GM23338 (cell line): ENCODE measurements around the gene MYLK4. TPM values are rescaled to one million over a fixed set of nuclear protein-coding genes. Genes with fewer than 3 reads are reported as not detected.

Experiments
- ATAC-seq: fragments of 200-7000 bp; cut with Tn5 transposase; 3 replicates; pipeline ENCODE4 v1.9.1; 2020
- DNase-seq: peaks from one replicate; pipeline ENCODE4 v3.0.0-alpha.2; 2015; ENCODE audit warnings: low spot score
- H2AFZ ChIP-seq: fragments of 200-600 bp; sonication (generic); 2 replicates; pipeline ENCODE4 v1.8.0; 2016; ENCODE audit warnings: antibody characterized with exemption, mild to moderate bottlenecking, moderate library complexity
- H3F3A ChIP-seq: fragments of 200-600 bp; sonication (generic); replicated peaks from 2 replicates; pipeline ENCODE4 v1.8.0; 2017; ENCODE audit warnings: antibody characterized with exemption, mixed run types, low read depth
- H3K27ac ChIP-seq: fragments of 200-600 bp; sonication (generic); 2 replicates; pipeline ENCODE4 v1.6.1; 2016; ENCODE audit warnings: low read depth
- H3K27me3 ChIP-seq: fragments of 200-600 bp; sonication (generic); 2 replicates; pipeline ENCODE4 v1.8.0; 2016; ENCODE audit warnings: mild to moderate bottlenecking, mixed run types, moderate library complexity; ENCODE audit not compliant: insufficient read depth
- H3K36me3 ChIP-seq: fragments of 200-600 bp; sonication (generic); 2 replicates; pipeline ENCODE4 v1.8.0; 2016; ENCODE audit warnings: mild to moderate bottlenecking; ENCODE audit not compliant: insufficient read depth
- H3K4me1 ChIP-seq: fragments of 200-600 bp; sonication (generic); 2 replicates; pipeline ENCODE4 v1.8.0; 2016; ENCODE audit warnings: mild to moderate bottlenecking, moderate library complexity; ENCODE audit not compliant: insufficient read depth
- H3K4me2 ChIP-seq: fragments of 200-600 bp; sonication (generic); 2 replicates; pipeline ENCODE4 v1.7.1; 2017; ENCODE audit warnings: mixed run types
- H3K4me3 ChIP-seq: fragments of 200-600 bp; sonication (generic); 2 replicates; pipeline ENCODE4 v1.6.1; 2016; ENCODE audit warnings: mixed run types
- H3K79me2 ChIP-seq: fragments of 200-600 bp; sonication (generic); replicated peaks from 2 replicates; pipeline ENCODE4 v1.8.0; 2017; ENCODE audit warnings: mild to moderate bottlenecking; ENCODE audit not compliant: insufficient read depth
- H3K9me2 ChIP-seq: fragments of 200-600 bp; sonication (generic); 2 replicates; pipeline ENCODE4 v1.8.0; 2017; ENCODE audit not compliant: insufficient read depth
- H4K20me1 ChIP-seq: fragments of 200-600 bp; sonication (generic); replicated peaks from 2 replicates; pipeline ENCODE4 v1.8.0; 2017; ENCODE audit warnings: mild to moderate bottlenecking; ENCODE audit not compliant: insufficient read depth
- H3K27ac Mint-ChIP-seq: 2 replicates; pipeline ENCODE4 v1.8.0; 2020; ENCODE audit warnings: inconsistent platforms, mild to moderate bottlenecking, moderate library complexity, mixed read lengths
- H3K27me3 Mint-ChIP-seq: 3 replicates; pipeline ENCODE4 v1.8.0; 2022; ENCODE audit warnings: low read depth, mild to moderate bottlenecking, moderate library complexity, mixed read lengths, inconsistent platforms; ENCODE audit not compliant: insufficient read depth, poor library complexity
- H3K36me3 Mint-ChIP-seq: 3 replicates; pipeline ENCODE4 v1.8.0; 2021; ENCODE audit warnings: low read depth, mild to moderate bottlenecking, inconsistent platforms, moderate library complexity, mixed read lengths
- H3K4me1 Mint-ChIP-seq: 3 replicates; pipeline ENCODE4 v1.8.0; 2020; ENCODE audit warnings: mild to moderate bottlenecking, inconsistent platforms, mixed read lengths
- H3K4me3 Mint-ChIP-seq: 3 replicates; pipeline ENCODE4 v1.8.0; 2021; ENCODE audit warnings: moderate library complexity, mild to moderate bottlenecking, inconsistent platforms, mixed read lengths
- H3K9me3 Mint-ChIP-seq: 3 replicates; pipeline ENCODE4 v1.8.0; 2020; ENCODE audit warnings: moderate library complexity, mild to moderate bottlenecking, inconsistent platforms, mixed read lengths
- CREB1 ChIP-seq: fragments of 250-450 bp; sonication (Bioruptor Pico); IDR thresholded peaks from 2 replicates; pipeline ENCODE4 v1.5.0; 2020; ENCODE audit warnings: low read depth, mild to moderate bottlenecking, moderate library complexity
- CTCF ChIP-seq, 2 experiments: fragments of 200-600 bp in 1 of 2; sonication (generic) in 1 of 2; conservative IDR thresholded peaks; 2 replicates each; pipeline versions ENCODE4 v1.5.1 to v1.6.1; 2016 to 2017; ENCODE audit warnings: antibody characterized with exemption in 2 of 2, low read depth in 2 of 2, mild to moderate bottlenecking in 2 of 2, moderate library complexity in 1 of 2
- ETS1 ChIP-seq: IDR thresholded peaks from 2 replicates; pipeline ENCODE4 v1.6.1; 2016; ENCODE audit warnings: antibody characterized with exemption
- EZH2 ChIP-seq: fragments of 200-600 bp; sonication (generic); IDR thresholded peaks from one replicate; pipeline ENCODE4 v1.8.0; 2017; ENCODE audit warnings: antibody characterized with exemption, mild to moderate bottlenecking, low read depth; ENCODE audit not compliant: unreplicated experiment
- EZH2phosphoT487 ChIP-seq: fragments of 200-600 bp; sonication (generic); IDR thresholded peaks from one replicate; pipeline ENCODE4 v1.8.1; 2018; ENCODE audit warnings: antibody characterized with exemption; ENCODE audit not compliant: unreplicated experiment
- JUNB ChIP-seq: IDR thresholded peaks from one replicate; pipeline ENCODE4 v1.6.1; 2016; ENCODE audit warnings: antibody characterized with exemption; ENCODE audit not compliant: unreplicated experiment
- NANOG ChIP-seq: IDR thresholded peaks from 2 replicates; pipeline ENCODE4 v1.6.1; 2016; ENCODE audit warnings: antibody characterized with exemption, borderline replicate concordance
- POLR2AphosphoS5 ChIP-seq: IDR thresholded peaks from 2 replicates; pipeline ENCODE4 v1.6.1; 2016; ENCODE audit warnings: antibody characterized with exemption, low read depth
- REST ChIP-seq: IDR thresholded peaks from one replicate; pipeline ENCODE4 v1.6.1; 2018; ENCODE audit warnings: antibody characterized with exemption; ENCODE audit not compliant: unreplicated experiment
- STAT1 ChIP-seq: IDR thresholded peaks from one replicate; pipeline ENCODE4 v1.6.1; 2016; ENCODE audit warnings: antibody characterized with exemption; ENCODE audit not compliant: unreplicated experiment
- ZNF114 ChIP-seq: fragments of 250-450 bp; sonication (Bioruptor Pico); IDR thresholded peaks from 2 replicates; pipeline ENCODE4 v1.5.0; 2020; ENCODE audit warnings: mild to moderate bottlenecking, moderate library complexity
- ZNF331 ChIP-seq: fragments of 250-450 bp; sonication (Bioruptor Pico); IDR thresholded peaks from 2 replicates; pipeline ENCODE4 v1.5.0; 2020; ENCODE audit warnings: low read depth, mild to moderate bottlenecking, moderate library complexity
- ZNF462 ChIP-seq: fragments of 250-450 bp; sonication (Bioruptor Pico); IDR thresholded peaks from 2 replicates; pipeline ENCODE4 v1.5.0; 2020; ENCODE audit warnings: mild to moderate bottlenecking, moderate library complexity
- polyA plus RNA-seq: library from polyadenylated mRNA; unstranded; fragments of >200 nt; fragmentation: Nextera tagmentation; extraction: Ambion mirVana; gene quantifications from 2 replicates; pipeline ENCODE4 v1.2.1, GENCODE V29; 2016
- total RNA-seq: library from RNA; depleted of rRNA; stranded (reverse); fragments of >200 nt; shearing (Covaris generic); gene quantifications from 2 replicates; pipeline ENCODE4 v1.2.3, GENCODE V29; 2014

The MYLK4 gene
- total and polyA plus RNA-seq, 2 experiments from 2014 or later = 0.03 to 0.17 TPM

GRCh38 chr6:2733736-2734480 is 16.8 kb downstream of the MYLK4 start:
- Mint-ChIP-seq H3K27me3 (no peaks in the 10 kb centered on the region), H3K4me3 (no peak overlapping the region), H3K4me1 (peaks cover 68% of the 10 kb centered on the region), H3K27ac (no peak overlapping the region), H3K36me3 (no peaks in the 10 kb centered on the region), H3K9me3 (no peaks in the 10 kb centered on the region)
- Histone ChIP-seq H3K27ac (no peak overlapping the region), H3K36me3 (no peaks in the 10 kb centered on the region), H3F3A (no peaks in the 10 kb centered on the region), H3K4me2 (no peak overlapping the region), H2AFZ (no peak overlapping the region), H3K9me2 (no peaks in the 10 kb centered on the region), H3K79me2 (no peaks in the 10 kb centered on the region), H3K27me3 (no peaks in the 10 kb centered on the region), H4K20me1 (no peaks in the 10 kb centered on the region), H3K4me1 (peaks cover 34% of the 10 kb centered on the region), H3K4me3 (no peak overlapping the region)
- ATAC-seq (no peak; the same call in 2 of the 3 replicates), DNase-seq (peak; percentile 22)
- TF ChIP-seq CREB1 (CRISPR knock-in tag) (no peak), CTCF (conservative IDR thresholded peaks at IDR 0.05; ENCODE audit: low read depth in 2 of 2) (no peak), POLR2AphosphoS5 (no peak), STAT1 (no peak), EZH2phosphoT487 (no peak), JUNB (no peak), ZNF462 (CRISPR knock-in tag) (no peak), ZNF114 (no peak), EZH2 (no peak), ETS1 (no peak), ZNF331 (CRISPR knock-in tag) (no peak), NANOG (no peak), REST (no peak)
